Gastrocnemius medialis (tissue), 4 donors: ENCODE data around the gene FNTB.
"Not testable (repeated sequence)": the region's sequence is repeated elsewhere in the genome, so short reads cannot be mapped to it uniquely, and the experiment has no call there.

Source experiments
- POLR2A ChIP-seq, 2 donors: fragments of 450-650 bp; IDR thresholded peaks; one replicate each; pipeline ENCODE4 v1.6.1; 2017; ENCODE audit warnings: antibody characterized with exemption in 2 of 2, mild to moderate bottlenecking in 2 of 2, moderate library complexity in 2 of 2
- TF ChIP-seq, protein P1 (sequence below), 5 experiments: fragments of 450-650 bp in 3 of 5; fragments of 200-600 bp in 2 of 5; sonication (generic) in 2 of 5; IDR thresholded peaks in 4 of 5; conservative IDR thresholded peaks in 1 of 5; 1 replicate in 4 of 5; 2 replicates in 1 of 5; pipeline ENCODE4 v1.5.1; 2016 to 2019; ENCODE audit warnings: antibody characterized with exemption in 5 of 5, mild to moderate bottlenecking in 3 of 5, moderate library complexity in 3 of 5

DNA sequence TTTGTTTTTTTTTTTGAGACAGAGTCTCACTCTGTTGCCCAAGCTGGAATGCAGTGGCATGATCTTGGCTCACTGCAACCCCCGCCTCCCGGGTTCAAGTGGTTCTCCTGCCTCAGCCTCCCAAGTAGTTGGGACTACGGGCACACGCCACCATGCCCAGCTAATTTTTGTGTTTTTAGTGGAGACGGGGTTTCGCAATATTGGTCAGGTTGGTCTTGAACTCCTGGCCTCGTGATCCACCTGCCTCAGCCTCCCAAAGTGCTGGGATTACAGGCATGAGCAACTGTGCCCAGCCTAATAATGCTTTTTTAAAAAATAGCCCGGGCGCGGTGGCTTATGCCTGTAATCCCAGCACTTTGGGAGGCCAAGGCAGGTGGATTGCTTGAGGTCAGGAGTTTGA is 44.6 kb downstream of the FNTB start:
- TF ChIP-seq, protein P1, sequence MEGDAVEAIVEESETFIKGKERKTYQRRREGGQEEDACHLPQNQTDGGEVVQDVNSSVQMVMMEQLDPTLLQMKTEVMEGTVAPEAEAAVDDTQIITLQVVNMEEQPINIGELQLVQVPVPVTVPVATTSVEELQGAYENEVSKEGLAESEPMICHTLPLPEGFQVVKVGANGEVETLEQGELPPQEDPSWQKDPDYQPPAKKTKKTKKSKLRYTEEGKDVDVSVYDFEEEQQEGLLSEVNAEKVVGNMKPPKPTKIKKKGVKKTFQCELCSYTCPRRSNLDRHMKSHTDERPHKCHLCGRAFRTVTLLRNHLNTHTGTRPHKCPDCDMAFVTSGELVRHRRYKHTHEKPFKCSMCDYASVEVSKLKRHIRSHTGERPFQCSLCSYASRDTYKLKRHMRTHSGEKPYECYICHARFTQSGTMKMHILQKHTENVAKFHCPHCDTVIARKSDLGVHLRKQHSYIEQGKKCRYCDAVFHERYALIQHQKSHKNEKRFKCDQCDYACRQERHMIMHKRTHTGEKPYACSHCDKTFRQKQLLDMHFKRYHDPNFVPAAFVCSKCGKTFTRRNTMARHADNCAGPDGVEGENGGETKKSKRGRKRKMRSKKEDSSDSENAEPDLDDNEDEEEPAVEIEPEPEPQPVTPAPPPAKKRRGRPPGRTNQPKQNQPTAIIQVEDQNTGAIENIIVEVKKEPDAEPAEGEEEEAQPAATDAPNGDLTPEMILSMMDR (IDR thresholded peaks at IDR 0.05 in 4 of 5, conservative IDR thresholded peaks at IDR 0.05 in 1 of 5) = not testable (repeated sequence)
- not testable (repeated sequence) for TF ChIP-seq POLR2A (IDR thresholded peaks at IDR 0.05)
